ENCODE measurements around the gene EFNA5.

EFNA5 gene

GRCh38 chr5:107571621-107572536 lies 98.9 kb downstream of the EFNA5 start:
- Histone ChIP-seq H2AFZ (ENCODE audit: low read length, unreplicated experiment) (peak overlapping the region; percentile 32), H3K4me3 (ENCODE audit: low read depth, low read length) (peak overlapping the region; percentile 70), H3K4me1 (ENCODE audit: control insufficient read depth, insufficient read depth, low read length, unreplicated experiment) (peaks cover 47% of the 10 kb centered on the region)

GRCh38 chr5:107570805-107571531 lies 99.8 kb downstream of the EFNA5 start:
- Histone ChIP-seq H3K27me3 (ENCODE audit: insufficient read depth, low read length) (no peaks in the 10 kb centered on the region), H3K4me1 (ENCODE audit: control insufficient read depth, insufficient read depth, low read length, unreplicated experiment) (peaks cover 56% of the 10 kb centered on the region), H3K27ac (ENCODE audit: low read depth, low read length) (peak overlapping the region; percentile 65), H3K4me3 (ENCODE audit: low read depth, low read length) (peak overlapping the region; percentile 70), H3K36me3 (ENCODE audit: insufficient read depth, low read length) (no peaks in the 10 kb centered on the region), H3K79me2 (ENCODE audit: control insufficient read depth, insufficient read depth, low read length, unreplicated experiment) (peaks cover 56% of the 10 kb centered on the region), H2AFZ (ENCODE audit: low read length, unreplicated experiment) (no peak overlapping the region)

More at GRCh38 chr5:107571621-107572536, 98.9 kb downstream of the EFNA5 start:
- H3K79me2 ChIP-seq (ENCODE audit: control insufficient read depth, insufficient read depth, low read length, unreplicated experiment) = peaks cover 63% of the 10 kb centered on the region
- H3K36me3 ChIP-seq (ENCODE audit: insufficient read depth, low read length) = no peaks in the 10 kb centered on the region
- no peaks in the 10 kb centered on the region for H3K27me3 ChIP-seq (ENCODE audit: insufficient read depth, low read length)
- H3K27ac ChIP-seq (ENCODE audit: low read depth, low read length) = peak overlapping the region; percentile 65

- H3K36me3 ChIP-seq (ENCODE audit: insufficient read depth, low read length) = no peaks in the 10 kb centered on the region
- H3K79me2 ChIP-seq (ENCODE audit: control insufficient read depth, insufficient read depth, low read length, unreplicated experiment) = peaks cover 51% of the 10 kb centered on the region
- no peak overlapping the region for H3K4me3 ChIP-seq (ENCODE audit: low read depth, low read length)
- no peak overlapping the region for H3K27ac ChIP-seq (ENCODE audit: low read depth, low read length)
- no peak overlapping the region for H2AFZ ChIP-seq (ENCODE audit: low read length, unreplicated experiment)
- peaks cover 64% of the 10 kb centered on the region for H3K4me1 ChIP-seq (ENCODE audit: control insufficient read depth, insufficient read depth, low read length, unreplicated experiment)
- no peaks in the 10 kb centered on the region for H3K27me3 ChIP-seq (ENCODE audit: insufficient read depth, low read length)
Observed at GRCh38 chr5:107570181-107570580, 100.6 kb downstream of the EFNA5 start.

- H3K4me1 ChIP-seq (ENCODE audit: control insufficient read depth, insufficient read depth, low read length, unreplicated experiment) = peaks cover 57% of the 10 kb centered on the region
- no peak overlapping the region for H2AFZ ChIP-seq (ENCODE audit: low read length, unreplicated experiment)
Observed at GRCh38 chr5:107567901-107568671, 102.7 kb downstream of the EFNA5 start.

GRCh38 chr5:107566986-107567385 lies 103.8 kb downstream of the EFNA5 start:
- H3K36me3 ChIP-seq (ENCODE audit: insufficient read depth, low read length) = no peaks in the 10 kb centered on the region
- peaks cover 44% of the 10 kb centered on the region for H3K79me2 ChIP-seq (ENCODE audit: control insufficient read depth, insufficient read depth, low read length, unreplicated experiment)
- H3K4me1 ChIP-seq (ENCODE audit: control insufficient read depth, insufficient read depth, low read length, unreplicated experiment) = peaks cover 50% of the 10 kb centered on the region
- H3K27me3 ChIP-seq (ENCODE audit: insufficient read depth, low read length) = no peaks in the 10 kb centered on the region
- no peak overlapping the region for H3K27ac ChIP-seq (ENCODE audit: low read depth, low read length)
- no peak overlapping the region for H2AFZ ChIP-seq (ENCODE audit: low read length, unreplicated experiment)
- H3K4me3 ChIP-seq (ENCODE audit: low read depth, low read length) = no peak overlapping the region

More at GRCh38 chr5:107567901-107568671, 102.7 kb downstream of the EFNA5 start:
- Histone ChIP-seq H3K36me3 (ENCODE audit: insufficient read depth, low read length) (no peaks in the 10 kb centered on the region), H3K27ac (ENCODE audit: low read depth, low read length) (no peak overlapping the region), H3K79me2 (ENCODE audit: control insufficient read depth, insufficient read depth, low read length, unreplicated experiment) (peaks cover 41% of the 10 kb centered on the region), H3K27me3 (ENCODE audit: insufficient read depth, low read length) (no peaks in the 10 kb centered on the region), H3K4me3 (ENCODE audit: low read depth, low read length) (no peak overlapping the region)

GRCh38 chr5:107565791-107566767 lies 104.7 kb downstream of the EFNA5 start:
- peak overlapping the region; percentile 75 for H3K27ac ChIP-seq (ENCODE audit: low read depth, low read length)
- H3K4me1 ChIP-seq (ENCODE audit: control insufficient read depth, insufficient read depth, low read length, unreplicated experiment) = peaks cover 42% of the 10 kb centered on the region
- no peaks in the 10 kb centered on the region for H3K27me3 ChIP-seq (ENCODE audit: insufficient read depth, low read length)
- peaks cover 42% of the 10 kb centered on the region for H3K79me2 ChIP-seq (ENCODE audit: control insufficient read depth, insufficient read depth, low read length, unreplicated experiment)
- no peaks in the 10 kb centered on the region for H3K36me3 ChIP-seq (ENCODE audit: insufficient read depth, low read length)
- H2AFZ ChIP-seq (ENCODE audit: low read length, unreplicated experiment) = no peak overlapping the region
- peak overlapping the region; percentile 7; the same call in 1 of the 2 replicates for H3K4me3 ChIP-seq (ENCODE audit: low read depth, low read length)

GRCh38 chr5:107564931-107565372 lies 105.8 kb downstream of the EFNA5 start:
- Histone ChIP-seq H3K4me3 (ENCODE audit: low read depth, low read length) (peak overlapping the region; percentile 63), H3K4me1 (ENCODE audit: control insufficient read depth, insufficient read depth, low read length, unreplicated experiment) (peaks cover 31% of the 10 kb centered on the region), H3K27ac (ENCODE audit: low read depth, low read length) (peak overlapping the region; percentile 75)

GRCh38 chr5:107563959-107564544 lies 106.7 kb downstream of the EFNA5 start:
- Histone ChIP-seq H3K27me3 (ENCODE audit: insufficient read depth, low read length) (no peaks in the 10 kb centered on the region), H3K27ac (ENCODE audit: low read depth, low read length) (no peak overlapping the region), H3K4me3 (ENCODE audit: low read depth, low read length) (no peak overlapping the region), H3K36me3 (ENCODE audit: insufficient read depth, low read length) (no peaks in the 10 kb centered on the region), H3K4me1 (ENCODE audit: control insufficient read depth, insufficient read depth, low read length, unreplicated experiment) (peaks cover 28% of the 10 kb centered on the region), H2AFZ (ENCODE audit: low read length, unreplicated experiment) (no peak overlapping the region), H3K79me2 (ENCODE audit: control insufficient read depth, insufficient read depth, low read length, unreplicated experiment) (peaks cover 33% of the 10 kb centered on the region)

More at GRCh38 chr5:107564931-107565372, 105.8 kb downstream of the EFNA5 start:
- Histone ChIP-seq H3K79me2 (ENCODE audit: control insufficient read depth, insufficient read depth, low read length, unreplicated experiment) (peaks cover 37% of the 10 kb centered on the region), H3K27me3 (ENCODE audit: insufficient read depth, low read length) (no peaks in the 10 kb centered on the region), H2AFZ (ENCODE audit: low read length, unreplicated experiment) (peak overlapping the region; percentile 89), H3K36me3 (ENCODE audit: insufficient read depth, low read length) (no peaks in the 10 kb centered on the region)

- no peaks in the 10 kb centered on the region for H3K27me3 ChIP-seq (ENCODE audit: insufficient read depth, low read length)
- peaks cover 30% of the 10 kb centered on the region for H3K79me2 ChIP-seq (ENCODE audit: control insufficient read depth, insufficient read depth, low read length, unreplicated experiment)
- H3K4me1 ChIP-seq (ENCODE audit: control insufficient read depth, insufficient read depth, low read length, unreplicated experiment) = peaks cover 18% of the 10 kb centered on the region
- H2AFZ ChIP-seq (ENCODE audit: low read length, unreplicated experiment) = no peak overlapping the region
- no peak overlapping the region for H3K27ac ChIP-seq (ENCODE audit: low read depth, low read length)
- H3K36me3 ChIP-seq (ENCODE audit: insufficient read depth, low read length) = no peaks in the 10 kb centered on the region
- H3K4me3 ChIP-seq (ENCODE audit: low read depth, low read length) = no peak overlapping the region
Observed at GRCh38 chr5:107560377-107560776, 110.4 kb downstream of the EFNA5 start.

Measured in ACC112 (cell line).